HG02588 (cell line): Measurements from ENCODE around the gene TNNI3K.
"Not testable (repeated sequence)": the region's sequence is repeated elsewhere in the genome, so short reads cannot be mapped to it uniquely, and the experiment has no call there.

Experiments used
- ATAC-seq: cut with Tn5 transposase; IDR thresholded peaks from one replicate; pipeline ENCODE4 v1.9.1; 2021; ENCODE audit warnings: mild to moderate bottlenecking, moderate library complexity; ENCODE audit not compliant: unreplicated experiment

The TNNI3K gene, protein sequence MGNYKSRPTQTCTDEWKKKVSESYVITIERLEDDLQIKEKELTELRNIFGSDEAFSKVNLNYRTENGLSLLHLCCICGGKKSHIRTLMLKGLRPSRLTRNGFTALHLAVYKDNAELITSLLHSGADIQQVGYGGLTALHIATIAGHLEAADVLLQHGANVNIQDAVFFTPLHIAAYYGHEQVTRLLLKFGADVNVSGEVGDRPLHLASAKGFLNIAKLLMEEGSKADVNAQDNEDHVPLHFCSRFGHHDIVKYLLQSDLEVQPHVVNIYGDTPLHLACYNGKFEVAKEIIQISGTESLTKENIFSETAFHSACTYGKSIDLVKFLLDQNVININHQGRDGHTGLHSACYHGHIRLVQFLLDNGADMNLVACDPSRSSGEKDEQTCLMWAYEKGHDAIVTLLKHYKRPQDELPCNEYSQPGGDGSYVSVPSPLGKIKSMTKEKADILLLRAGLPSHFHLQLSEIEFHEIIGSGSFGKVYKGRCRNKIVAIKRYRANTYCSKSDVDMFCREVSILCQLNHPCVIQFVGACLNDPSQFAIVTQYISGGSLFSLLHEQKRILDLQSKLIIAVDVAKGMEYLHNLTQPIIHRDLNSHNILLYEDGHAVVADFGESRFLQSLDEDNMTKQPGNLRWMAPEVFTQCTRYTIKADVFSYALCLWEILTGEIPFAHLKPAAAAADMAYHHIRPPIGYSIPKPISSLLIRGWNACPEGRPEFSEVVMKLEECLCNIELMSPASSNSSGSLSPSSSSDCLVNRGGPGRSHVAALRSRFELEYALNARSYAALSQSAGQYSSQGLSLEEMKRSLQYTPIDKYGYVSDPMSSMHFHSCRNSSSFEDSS

DNA sequence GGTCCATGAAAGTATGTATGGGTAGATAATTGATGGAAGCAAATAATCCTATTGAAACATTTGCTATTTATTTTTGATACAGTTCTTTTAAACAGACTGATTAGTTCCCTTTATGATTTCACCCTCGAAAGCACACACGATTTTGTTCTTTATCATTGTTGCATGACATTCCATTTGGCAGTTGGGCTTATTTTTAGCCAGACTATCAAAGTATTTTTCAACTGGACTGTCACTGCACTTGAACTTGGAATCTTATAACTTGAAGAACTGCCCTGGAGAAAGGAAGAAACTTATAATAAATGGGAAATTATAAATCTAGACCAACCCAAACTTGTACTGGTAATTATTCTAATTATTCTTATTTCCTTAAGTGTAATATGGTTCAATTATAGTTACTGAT lies at the start of gene TNNI3K:
TSS of gene TNNI3K (plus strand) at position 235 of the 400 bp plus-strand sequence. CDS start at position 300, 65 bp downstream.
- ATAC-seq: no peak

DNA sequence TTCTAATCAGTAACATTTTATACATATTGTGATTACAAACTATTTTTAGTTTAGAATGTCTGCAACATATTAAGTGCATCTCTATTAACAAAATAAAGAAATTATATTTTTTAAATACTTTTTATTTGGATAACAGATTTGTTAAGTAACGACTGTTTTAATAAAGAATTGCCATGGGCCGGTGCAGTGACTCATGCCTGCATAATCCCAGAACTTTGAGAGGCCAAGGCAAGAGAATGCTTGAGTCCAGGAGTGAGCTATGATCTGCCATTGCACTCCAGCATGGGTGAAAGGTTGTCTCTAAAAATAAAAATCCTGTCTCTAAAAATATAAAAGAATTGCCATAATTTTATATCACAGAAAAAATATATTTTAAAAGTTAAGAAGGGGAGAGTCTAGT lies 41.3 kb upstream of the TNNI3K start:
- no peak for ATAC-seq

DNA sequence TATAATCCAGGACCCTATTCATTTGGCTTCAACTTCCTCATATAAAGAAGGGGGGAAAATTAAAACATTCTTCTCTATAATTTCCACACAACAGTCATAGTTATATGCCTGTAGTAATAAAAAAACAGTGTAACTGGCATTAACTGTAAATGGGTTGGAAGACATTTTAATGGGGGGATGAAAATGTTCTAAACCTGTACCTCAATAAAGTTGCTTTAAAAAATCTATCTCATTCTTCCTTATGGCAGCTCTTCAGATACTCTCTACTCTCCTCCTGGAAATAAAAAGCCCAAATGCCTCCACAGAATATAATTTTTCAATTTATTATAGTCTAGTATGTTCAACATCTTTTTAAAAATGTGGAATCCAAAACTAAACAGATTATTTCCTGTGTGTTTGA lies 39.8 kb upstream of the TNNI3K start:
- ATAC-seq: no peak

DNA sequence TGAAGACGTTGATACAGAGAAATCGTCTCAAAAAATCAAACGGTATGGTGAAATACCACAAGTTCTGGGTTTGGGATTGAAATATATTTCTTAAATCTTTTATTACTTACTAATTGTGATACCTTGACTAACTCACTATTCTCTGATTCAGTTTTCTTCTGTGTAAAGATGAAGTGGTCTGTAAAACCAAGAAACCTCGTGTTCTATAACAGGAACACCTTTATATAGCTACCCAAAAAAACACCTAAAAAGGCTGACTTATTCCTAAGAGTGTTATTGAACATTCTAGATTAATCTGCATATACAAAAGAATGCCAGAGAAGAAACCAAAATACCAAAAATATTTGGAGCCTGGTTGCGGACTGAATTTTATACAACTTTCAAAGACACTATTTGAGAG lies 37.9 kb upstream of the TNNI3K start:
- ATAC-seq: no peak

DNA sequence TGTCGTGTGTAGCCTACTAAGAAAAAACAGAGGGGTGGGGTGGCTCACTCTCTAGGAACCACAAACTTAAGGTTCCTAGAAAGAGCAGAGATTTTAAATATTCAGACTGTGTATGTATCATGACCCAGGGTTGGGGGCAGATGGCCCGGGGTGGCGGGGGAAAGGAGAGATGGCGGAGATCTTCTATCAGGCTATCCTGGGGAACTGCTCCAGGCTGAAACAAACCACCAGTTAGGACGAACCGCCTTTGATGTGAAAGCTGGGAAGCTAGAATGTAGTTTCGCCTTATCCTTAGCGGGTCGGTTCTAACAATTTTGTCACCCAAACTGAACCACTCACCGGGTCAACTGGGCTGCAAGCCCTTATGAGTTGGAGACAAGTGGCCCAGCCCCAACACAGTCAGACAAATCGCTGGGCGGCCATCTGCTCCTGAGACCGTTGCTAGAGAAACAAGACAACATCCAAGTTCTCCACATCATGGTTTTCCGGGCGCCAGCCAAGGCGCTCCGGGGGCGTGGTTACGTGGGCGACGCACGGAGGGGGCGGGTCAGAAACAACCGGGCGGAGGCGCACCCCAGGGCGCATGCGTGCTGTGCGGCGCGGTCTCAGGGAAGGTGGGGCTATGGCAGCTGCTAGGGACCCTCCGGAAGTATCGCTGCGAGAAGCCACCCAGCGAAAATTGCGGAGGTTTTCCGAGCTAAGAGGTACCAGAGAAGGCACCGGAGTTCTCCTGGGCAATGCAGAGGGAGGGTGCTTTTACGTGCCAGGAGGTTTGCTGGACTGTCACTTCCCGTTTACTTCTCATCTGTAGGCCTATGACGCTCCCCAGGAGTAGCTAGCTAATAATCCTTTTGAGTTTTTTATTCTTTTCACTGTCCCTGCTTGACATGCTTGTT lies 37.3 kb upstream of the TNNI3K start, which contains the start of the genes FPGT and LRRIQ3:
TSS of gene FPGT (plus strand) at position 586 of the 896 bp plus-strand sequence. CDS start at position 623, 37 bp downstream.
TSS of gene LRRIQ3 (minus strand) at position 520 of the 896 bp plus-strand sequence. CDS start 14,492 bp downstream, outside the sequence.
- peak; percentile 96 for ATAC-seq

DNA sequence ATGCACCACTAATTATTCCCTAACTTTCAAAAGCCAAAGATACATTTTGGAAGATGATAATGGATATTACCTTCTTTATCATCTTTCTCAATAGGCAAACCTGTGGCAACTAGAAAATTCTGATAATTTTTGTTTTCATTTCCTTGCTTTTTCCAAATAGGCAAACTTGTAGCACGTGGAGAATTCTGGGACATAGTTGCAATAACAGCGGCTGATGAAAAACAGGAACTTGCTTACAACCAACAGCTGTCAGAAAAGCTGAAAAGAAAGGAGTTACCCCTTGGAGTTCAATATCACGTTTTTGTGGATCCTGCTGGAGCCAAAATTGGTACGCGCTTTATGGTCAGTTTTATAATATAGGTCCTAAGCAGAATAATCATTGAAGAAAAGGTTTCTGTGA lies 35.7 kb upstream of the TNNI3K start:
- ATAC-seq: no peak

DNA sequence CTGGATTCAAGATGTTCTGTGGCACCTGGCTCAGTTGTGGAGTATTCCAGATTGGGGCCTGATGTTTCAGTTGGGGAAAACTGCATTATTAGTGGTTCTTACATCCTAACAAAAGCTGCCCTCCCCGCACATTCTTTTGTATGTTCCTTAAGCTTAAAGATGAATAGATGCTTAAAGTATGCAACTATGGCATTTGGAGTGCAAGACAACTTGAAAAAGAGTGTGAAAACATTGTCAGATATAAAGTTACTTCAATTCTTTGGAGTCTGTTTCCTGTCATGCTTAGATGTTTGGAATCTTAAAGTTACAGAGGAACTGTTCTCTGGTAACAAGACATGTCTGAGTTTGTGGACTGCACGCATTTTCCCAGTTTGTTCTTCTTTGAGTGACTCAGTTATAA lies 29.9 kb upstream of the TNNI3K start:
- ATAC-seq: no peak

DNA sequence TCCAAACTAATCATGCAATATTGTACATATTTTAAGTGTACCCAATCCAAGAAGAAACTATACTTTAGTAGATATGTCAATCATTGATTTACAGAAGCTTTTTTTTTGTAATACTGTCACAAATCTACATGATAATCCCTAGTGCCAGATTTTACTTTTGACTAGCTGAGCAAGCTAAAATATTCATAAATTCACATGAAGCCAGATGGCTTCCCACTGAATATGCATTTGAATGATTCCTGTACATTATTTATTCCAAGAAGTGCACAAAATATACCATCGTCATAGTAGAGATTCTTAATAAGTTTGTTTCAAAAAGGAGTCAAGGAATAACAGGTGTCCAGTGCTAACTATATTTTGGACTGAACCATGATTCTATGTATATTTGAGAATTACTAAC lies 20.0 kb upstream of the TNNI3K start:
- no peak for ATAC-seq

DNA sequence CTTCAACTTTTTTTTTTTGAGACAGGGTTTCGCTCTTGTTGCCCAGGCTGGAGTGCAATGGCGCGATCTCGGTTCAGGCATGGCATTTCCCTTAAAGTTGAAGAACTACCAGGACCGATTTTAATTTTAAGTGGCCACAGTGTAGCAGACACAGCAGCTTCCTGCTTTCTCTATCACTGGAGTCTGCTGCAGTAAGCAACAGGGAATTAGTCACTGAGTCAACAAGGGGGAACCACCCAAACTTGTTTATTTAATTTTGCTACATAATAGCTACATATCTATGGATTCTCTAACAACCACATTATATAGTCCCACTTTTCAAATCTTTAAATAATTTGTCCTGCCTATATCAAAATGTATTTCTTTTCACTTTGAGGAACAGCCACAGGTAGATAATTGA lies 12.5 kb upstream of the TNNI3K start:
- ATAC-seq: no peak

DNA sequence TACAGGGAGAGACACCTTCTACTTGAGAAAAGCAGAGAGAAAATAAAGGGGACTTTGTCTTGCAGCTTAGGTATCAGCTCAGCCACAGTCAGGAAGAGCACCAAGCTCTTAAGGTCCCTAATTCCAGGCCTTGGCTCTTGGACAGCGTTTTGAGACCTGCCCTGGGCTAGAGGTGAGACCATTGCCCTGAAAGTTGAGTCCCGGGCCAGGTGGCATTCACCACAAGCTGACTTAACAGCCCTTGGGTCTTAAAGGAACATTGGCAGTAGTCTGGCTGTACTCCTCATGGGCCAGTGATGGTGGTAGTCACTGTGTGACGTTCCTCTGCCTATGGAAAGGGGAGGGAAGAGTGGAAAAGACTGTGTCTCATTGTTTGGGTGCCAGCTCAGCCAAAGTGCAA lies 11.7 kb upstream of the TNNI3K start:
- no peak for ATAC-seq

DNA sequence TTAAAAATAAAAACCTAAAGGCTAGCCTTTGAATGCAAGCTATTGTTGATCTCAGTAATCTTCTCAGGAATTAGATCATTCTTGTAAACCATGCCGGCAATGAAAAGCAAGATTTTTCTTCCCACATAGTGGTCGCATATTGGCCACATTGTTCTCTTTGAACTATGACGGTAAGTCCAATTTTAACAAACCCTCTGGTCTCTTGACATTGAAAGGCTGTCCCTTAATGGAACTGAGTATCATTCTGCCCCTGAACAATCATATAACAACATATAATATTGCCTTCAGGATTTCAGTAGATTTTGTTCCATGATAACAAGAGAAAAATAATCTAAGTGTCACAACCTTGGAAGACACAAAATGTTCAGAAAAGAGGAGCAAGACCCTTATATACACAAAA lies 1.3 kb downstream of the TNNI3K start:
- ATAC-seq: no peak

DNA sequence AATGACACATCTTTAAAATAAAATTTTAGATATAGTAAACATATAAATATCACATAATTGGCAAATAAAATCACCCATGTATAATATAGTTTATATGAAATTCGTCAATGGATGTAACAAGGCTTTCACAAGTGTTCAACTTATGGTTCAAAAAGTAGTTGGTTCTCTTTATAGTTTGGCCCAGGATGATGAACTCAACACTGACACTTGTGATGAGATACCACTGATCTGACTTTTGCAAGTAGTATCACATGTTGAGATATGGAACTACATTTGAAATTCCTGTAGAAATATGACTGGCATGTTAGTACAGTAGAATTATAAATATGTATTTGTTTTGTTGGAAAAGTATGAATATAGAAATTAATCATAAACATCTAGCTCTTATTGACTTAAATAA lies 1.8 kb downstream of the TNNI3K start:
- ATAC-seq: no peak

DNA sequence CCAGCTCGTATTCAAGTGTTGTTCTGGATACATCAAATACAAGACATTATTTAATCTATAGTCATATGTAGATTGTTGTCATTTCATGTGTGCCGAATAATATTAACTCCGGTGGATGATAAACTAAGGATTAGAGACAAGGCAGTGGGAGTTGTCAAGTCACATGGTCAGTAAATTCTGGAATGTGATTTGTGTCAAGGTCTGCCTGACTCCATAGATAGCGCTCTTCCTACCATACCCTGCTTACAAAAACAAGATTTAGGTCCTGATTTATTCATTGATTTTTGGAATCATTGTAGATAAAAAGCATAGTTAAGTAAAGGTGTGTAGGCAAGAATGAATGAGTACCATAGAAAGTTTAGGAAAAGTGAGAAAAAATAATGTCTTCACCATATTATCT lies 2.6 kb downstream of the TNNI3K start:
- ATAC-seq: no peak

DNA sequence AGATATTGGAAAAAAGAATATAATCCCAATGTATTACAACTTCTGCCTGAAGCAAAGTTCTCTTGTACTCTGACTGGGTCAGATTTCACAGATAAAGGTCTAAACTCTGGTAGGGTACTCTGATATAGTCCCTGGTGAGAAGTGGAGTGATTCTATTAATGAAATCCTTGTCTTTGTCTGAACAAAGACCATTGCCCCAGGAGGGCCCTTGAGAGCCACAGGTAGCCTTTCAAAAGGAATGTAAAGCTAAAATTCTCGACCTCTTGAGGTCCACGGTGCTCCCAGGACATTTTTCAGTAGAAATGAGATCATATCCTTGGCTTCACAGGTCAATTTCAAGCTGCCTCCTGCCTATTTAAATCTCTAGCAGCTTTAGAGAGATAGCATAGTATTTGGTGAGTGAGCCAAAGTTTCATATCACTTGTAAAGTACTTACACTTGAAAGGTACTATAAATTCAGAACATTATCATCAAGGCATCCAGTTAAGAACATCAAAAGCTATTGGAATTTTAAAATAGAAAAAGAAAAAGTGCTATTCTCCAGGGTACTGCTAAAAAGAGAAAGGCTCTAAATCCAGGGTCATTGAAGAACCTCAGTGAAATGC lies 10.1 kb downstream of the TNNI3K start:
- ATAC-seq: no peak

DNA sequence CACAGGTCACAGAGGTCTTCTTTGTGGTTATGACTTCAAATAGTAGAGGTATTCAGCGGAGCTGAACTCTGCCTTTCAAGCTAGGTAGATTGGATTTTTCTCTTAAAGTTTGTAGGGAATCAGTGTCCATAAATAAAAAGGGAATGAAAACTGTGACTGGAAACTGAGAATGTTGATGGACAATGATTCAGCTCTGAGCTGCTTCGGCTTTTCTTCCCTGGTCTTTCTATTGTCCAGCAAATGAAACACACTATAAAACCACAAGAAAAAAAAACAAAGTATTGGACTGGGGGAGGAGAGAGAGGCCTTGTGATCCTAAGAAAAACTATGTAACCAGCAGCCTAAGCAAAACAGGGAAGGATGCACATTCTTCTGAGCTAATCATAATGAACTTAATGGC lies 11.1 kb downstream of the TNNI3K start:
- ATAC-seq: no peak

DNA sequence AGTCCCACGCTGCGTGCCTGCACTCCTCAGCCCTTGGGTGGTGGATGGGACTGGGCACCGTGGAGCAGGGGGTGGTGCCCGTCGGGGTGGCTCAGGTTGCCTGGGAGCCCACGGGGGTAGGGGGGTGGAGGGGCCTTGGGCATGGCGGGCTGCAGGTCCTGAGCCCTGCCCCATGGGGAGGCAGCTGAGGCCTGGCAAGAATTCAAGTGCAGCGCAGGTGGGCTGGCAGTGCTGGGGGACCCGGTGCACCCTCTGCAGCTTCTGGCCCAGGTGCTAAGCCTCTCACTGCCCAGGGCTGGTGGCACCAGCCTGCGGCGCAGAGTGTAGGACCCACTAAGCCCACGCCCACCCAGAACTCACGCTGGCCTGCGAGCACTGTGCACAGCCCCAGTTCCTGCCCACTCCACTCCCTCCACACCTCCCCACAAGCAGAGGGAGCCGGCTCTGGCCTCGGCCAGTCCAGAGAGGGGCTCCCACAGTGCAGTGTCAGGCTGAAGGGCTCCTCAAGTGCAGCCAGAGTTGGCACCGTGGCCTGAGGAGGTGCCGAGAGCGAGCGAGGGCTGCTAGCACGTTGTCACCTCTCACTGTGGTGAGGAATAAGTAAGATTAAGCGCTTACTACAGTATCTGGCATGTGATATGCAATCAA lies 12.8 kb downstream of the TNNI3K start:
- no peak for ATAC-seq

DNA sequence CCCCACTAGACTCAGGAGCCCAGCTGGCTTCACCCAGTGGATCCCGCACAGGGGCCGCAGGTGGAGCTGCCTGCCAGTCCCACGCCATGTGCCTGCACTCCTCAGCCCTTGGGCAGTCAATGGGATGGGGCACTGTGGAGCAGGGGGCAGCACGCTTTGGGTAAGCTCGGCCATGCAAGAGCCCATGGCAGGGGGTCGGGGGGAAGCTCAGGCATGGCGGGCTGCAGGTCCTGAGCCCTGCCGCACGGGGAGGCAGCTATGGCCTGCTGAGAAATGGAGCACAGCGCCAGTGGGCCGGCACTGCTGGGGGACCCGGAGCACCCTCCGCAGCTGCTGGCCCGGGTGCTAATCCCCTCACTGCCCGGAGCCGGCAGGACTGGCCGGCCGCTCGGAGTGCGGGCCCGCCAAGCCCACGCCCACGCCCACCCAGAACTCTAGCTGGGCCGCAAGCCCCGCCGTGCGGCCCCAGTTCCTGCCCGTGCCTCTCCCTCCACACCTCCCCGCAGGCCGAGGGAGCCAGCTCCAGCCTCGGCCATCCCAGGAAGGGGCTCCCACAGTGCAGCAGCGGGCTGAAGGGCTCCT lies 18.1 kb downstream of the TNNI3K start:
- not testable (repeated sequence) for ATAC-seq

DNA sequence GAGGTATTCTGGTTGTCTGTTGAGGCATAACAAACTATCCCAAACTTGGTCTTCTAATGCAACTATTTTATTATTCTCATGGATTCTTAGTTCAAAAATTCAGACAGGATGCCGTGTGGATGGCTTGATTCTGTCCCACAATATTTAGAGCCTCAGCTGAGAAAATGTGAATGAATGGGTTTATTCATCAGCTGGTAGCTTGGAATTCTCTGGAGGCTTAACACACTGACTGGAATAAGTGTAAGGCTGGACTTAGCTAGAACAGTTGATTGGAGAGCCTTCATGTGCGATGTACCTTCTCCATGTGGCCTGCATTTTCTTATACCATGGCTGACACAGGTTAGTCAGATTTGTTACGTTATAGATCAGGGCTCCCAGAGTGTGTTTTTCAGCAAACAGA lies 30.8 kb downstream of the TNNI3K start:
- ATAC-seq: no peak

DNA sequence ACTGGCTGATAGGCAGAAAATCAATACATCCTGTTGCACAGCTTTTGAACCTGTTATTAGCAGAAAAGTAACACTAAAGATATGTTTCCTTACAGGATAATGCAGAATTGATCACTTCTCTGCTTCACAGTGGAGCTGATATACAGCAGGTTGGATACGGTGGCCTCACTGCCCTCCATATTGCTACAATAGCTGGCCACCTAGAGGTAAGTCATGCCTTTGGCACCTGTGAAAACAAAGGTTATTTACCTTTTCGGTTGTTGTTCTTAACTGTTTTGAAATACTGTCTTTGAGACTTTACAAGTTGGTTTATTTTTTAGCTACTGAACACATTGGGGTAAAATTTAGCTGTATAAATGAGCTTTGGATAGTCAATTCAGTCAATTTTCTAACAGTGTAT lies 36.3 kb downstream of the TNNI3K start:
- no peak for ATAC-seq
